HG03060 (cell line): Measurements from ENCODE around the gene RASSF5.

Experiments
- ATAC-seq: cut with Tn5 transposase; IDR thresholded peaks from one replicate; pipeline ENCODE4 v1.9.1; 2021; ENCODE audit warnings: low read depth, moderate number of reproducible peaks; ENCODE audit not compliant: unreplicated experiment

The RASSF5 gene, protein sequence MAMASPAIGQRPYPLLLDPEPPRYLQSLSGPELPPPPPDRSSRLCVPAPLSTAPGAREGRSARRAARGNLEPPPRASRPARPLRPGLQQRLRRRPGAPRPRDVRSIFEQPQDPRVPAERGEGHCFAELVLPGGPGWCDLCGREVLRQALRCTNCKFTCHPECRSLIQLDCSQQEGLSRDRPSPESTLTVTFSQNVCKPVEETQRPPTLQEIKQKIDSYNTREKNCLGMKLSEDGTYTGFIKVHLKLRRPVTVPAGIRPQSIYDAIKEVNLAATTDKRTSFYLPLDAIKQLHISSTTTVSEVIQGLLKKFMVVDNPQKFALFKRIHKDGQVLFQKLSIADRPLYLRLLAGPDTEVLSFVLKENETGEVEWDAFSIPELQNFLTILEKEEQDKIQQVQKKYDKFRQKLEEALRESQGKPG

DNA sequence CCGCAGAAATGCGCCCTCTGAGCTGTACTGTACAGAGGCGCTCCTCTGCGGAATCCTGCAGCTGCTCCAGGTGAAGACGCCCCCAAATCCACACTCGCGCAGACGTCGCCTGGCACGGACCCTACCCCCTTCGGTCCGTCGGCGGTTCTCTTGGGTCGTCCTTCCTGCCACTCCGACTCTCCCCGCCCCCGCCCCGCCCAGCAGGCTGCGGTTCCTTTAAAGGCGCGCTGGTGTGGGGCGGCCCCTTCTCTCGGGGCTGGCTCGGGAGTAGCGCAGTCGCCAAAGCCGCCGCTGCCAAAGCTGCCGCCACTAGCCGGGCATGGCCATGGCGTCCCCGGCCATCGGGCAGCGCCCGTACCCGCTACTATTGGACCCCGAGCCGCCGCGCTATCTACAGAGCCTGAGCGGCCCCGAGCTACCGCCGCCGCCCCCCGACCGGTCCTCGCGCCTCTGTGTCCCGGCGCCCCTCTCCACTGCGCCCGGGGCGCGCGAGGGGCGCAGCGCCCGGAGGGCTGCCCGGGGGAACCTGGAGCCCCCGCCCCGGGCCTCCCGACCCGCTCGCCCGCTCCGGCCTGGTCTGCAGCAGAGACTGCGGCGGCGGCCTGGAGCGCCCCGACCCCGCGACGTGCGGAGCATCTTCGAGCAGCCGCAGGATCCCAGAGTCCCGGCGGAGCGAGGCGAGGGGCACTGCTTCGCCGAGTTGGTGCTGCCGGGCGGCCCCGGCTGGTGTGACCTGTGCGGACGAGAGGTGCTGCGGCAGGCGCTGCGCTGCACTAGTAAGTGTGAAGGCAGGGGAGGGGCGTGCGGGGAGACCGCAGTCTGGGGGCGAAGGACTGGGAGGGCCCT, at the start of gene RASSF5:
TSS of gene RASSF5 (plus strand) at position 248 of the 846 bp plus-strand sequence. CDS start at position 320, 72 bp downstream.
- no peak for ATAC-seq

DNA sequence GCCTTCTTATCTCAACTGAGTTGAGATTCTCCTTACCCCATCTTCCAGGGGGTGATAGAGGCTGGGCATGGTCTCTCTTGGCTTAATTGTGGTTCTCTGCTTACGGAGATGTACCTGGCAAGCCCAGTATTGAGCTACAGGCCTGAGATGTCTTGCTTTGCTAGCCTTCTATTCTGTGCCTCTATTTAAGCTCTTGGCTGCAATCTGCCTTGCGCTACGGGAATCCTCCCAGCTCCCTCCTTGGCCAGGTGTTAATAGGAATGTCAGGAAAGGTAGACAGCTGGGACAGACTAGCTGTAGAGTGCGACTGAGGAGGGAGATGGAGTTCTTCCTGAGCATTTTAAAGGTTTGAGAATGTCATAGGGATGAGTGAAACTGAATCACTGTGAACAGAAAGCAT, 47.6 kb upstream of the RASSF5 start:
- ATAC-seq, result no peak

DNA sequence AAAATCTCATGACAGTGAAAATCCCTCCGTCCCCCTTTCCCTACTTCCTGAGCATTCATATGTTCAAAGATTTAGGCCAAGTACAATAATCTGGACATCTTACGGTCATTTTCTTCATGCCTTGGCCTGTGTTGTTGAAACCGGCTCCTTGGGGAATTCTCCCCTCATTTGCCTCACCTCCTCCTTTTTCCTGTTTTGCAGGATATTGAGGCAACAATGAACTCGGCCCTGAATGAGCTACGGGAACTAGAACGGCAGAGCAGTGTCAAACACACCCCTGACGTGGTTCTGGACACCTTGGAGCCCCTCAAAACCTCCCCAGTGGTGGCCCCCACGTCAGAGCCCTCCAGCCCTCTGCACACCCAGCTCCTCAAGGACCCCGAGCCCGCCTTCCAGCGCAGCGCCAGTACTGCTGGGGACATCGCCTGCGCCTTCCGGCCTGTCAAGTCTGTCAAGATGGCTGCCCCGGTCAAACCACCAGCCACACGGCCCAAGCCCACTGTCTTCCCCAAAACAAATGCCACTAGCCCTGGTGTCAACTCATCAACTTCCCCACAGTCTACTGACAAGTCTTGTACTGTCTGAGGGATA, 46.4 kb upstream of the RASSF5 start:
- no peak for ATAC-seq

DNA sequence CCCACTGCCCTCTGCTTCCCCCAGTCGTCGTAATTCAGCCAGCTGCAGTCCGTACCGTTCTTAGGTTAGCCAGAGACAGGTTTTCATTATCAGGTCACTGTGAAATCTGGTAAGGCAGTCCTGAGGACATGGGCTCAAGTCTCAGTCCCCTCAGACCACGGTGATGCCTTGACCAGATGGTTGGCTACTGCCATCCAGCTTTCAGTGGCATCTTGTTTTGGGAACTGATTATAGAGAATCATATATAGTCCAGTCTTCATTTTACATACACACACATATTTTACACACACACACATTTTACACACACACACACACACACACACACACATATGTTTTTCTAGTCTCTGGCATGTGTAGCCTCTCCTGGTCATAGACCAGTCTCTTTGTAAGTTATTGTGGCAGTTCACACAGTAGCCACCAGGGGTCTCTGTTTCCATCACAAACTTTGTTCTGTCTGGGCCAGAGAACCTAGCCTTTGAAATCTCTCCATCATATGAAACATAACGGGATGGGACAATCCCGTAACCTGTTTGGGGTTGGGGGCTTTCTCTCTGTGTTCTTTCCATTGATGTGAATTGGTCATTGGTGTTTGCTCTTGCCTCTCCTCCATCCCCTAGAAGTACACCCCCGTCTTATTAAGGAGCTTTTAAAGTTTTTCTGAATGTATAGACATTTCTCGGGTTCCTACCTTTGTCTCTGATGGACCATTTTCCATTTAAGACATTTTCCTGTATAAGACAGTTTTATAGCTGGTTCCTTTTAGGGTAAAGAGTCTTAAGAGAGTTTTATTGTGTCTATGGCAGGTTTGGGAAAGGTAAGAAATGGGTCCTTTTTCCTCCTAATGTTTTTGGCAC, 45.5 kb upstream of the RASSF5 start:
- ATAC-seq, result no peak

DNA sequence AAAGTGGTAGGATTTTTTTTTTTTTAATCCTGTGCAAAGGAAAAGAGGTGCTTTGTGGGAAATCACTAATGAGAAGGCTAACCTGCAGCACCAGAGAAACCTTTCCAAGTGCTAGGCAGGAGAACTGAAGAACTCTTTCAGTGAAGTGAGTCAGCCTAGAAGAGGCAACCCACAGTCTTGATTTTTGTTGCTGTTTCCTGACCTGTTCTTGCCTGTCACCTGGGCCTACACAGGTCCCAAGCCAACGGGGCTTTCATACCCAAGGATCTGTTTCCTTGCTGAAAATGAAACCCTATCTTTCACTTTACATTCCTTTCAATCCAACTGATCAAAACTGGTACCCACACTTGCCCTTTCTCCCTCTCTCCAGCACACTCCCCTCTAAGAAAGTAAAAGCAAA, 44.2 kb upstream of the RASSF5 start:
- no peak for ATAC-seq

DNA sequence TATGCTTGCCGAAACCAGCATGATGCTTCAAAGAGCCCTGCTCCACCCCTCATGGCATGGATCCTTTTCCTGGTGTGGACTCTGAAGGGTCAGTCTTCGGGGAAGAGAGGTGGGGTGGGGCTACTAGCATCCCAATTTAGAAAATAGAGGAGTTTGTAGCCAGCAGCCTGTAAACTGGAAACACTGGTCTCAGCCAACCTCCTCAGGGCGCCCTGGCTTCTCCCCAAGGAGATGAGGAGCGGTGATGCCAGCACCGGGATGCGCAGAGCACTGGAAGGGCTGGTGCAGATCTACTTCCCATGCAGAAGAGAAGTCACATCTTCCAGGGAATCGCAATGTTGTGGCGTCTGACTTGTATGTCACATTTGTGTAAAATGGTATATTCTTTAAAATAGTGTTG, 43.4 kb upstream of the RASSF5 start:
- ATAC-seq, result no peak

DNA sequence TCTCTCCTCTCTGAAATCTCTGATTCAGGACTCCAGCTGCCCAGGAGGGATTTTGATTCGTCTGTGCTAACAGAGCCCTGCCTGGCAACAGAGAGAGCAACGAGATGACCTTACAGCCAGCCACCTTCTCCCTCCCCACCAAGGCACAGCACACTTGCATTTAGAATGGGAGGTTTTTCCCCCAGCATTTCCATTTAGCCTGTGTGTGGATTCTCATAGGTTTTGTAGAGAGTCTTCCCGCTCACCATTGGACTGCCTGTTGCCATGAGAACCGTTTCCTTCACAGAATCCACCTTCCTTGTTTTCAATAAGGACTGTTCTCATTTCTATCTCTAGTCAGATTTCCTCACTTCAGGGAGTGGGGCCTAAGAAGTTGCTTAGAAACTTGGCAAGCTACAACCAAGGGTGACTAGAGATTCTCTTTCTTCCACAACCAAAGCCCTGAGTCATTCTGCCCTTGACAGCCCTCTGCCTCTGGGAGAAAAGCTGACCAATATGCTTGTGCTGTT, 42.8 kb upstream of the RASSF5 start:
- no peak for ATAC-seq

DNA sequence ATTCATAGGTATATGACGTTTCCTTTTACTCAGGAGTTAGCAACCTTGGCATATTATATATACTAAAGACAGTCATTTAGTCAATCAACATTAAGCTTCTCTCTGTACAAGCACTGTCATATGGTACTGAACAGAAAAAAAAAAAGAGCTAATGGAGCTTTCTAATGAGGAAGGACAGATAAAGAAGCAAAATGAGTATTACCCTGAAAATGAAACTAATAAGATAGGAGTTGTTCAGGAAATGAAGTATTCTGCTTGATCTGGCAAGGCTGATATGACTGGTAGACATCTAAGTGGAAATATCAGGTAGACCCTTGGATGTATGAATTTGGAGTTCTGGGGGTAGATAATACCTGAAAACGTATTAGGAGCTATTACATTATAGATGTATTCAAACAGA, 41.4 kb upstream of the RASSF5 start:
- no peak for ATAC-seq

DNA sequence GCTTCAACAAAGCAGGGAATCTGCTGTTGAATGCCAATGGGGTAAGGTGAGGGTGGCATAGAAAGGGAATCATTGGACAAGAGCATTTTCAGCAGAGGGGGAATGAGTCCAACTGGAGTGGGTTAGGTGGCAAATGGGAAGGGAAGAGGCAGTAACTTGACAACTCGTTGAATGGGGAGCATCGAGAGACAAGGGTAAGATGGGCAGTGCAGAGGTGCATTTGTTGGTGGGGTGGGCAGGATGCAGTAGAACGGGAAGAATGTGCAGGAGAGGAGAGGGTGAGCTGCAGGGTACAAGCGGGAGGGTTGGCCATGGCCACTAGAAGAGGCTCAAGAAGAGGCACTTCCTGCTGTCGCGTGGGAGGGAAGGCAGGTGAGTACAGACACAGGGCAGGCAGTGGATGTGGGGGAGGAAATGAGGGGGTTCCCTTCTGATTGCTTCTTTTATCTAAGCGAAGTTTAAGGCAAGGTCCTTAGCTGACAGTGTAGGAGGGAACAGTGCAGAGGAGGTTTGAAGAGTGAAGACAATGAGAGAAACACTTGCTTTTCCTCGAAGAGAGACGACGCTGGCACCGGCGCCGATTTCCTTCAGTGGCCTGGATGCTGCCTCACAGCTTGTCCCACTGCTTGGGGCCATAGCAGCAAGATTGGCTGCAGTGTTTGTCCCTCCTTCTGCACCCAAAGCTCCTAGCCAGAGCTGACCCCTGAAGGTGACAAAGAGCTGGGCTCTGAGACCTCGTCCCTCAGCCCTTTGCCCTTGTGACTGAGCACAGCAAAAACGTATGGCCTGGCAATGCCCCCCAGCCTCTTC, 40.3 kb upstream of the RASSF5 start:
- ATAC-seq, result no peak

DNA sequence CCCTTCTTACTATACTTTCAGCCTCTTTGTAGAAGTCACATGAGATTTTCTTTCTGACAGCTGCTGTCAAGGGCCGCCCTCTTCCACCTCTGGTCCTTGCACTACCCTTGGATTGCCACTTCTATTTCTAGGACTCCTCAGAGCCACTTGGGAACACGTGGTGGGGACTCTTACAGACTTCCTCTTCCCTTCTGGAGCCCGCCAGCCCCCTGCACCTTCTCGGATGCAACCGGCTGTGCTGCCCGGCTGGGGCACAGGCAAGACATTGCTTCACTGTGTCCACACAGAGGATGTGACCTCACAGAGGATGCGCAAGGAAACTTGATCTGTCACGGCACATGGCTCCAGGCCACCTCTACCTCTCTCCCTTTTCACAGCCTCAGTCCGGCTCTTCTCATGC, 39.4 kb upstream of the RASSF5 start:
- no peak for ATAC-seq

DNA sequence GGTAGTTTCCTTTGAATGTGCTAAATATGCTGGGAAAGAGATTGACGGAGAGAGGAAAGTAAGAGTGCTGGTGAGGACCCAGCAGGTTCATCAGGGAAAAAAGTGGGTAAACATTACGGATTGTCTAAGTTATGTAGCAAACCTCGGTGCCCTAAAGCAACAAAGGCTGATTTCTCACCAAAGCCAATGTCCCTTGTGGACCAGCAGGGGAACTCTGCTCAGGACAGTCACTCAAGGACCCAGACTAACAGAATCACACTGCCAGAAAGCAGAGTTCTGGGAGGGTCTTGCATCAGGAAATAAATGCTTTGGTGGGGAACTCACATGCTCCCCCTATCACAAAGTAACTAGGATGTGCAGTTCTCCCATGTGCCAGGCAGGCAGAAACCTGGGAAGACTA, 38.8 kb upstream of the RASSF5 start:
- ATAC-seq, result no peak

DNA sequence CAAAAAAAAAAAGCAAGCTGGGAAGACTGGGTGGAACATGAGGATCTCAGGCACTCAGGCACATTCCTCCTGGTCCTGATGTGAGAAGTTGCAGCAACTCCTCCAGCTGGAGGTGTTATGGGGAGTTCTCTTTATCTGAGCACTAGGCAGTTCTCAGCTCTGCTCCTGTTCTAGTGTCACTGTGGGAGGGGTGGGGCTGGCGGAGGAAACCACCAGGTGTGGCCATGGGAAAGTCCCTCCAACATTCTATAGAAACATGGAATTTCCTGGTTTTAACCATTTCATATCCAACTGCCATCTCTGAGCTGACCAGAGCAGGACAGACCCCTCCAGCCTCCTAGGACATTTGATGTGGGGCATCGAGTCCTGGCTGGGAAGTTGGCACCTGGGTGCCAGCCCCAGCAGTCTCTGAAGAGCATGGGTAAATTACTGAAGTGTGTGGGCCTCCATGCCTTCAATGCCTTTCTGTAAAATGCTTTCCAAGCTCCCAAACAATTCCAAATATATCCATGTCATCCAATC, 37.9 kb upstream of the RASSF5 start:
- ATAC-seq, result no peak

DNA sequence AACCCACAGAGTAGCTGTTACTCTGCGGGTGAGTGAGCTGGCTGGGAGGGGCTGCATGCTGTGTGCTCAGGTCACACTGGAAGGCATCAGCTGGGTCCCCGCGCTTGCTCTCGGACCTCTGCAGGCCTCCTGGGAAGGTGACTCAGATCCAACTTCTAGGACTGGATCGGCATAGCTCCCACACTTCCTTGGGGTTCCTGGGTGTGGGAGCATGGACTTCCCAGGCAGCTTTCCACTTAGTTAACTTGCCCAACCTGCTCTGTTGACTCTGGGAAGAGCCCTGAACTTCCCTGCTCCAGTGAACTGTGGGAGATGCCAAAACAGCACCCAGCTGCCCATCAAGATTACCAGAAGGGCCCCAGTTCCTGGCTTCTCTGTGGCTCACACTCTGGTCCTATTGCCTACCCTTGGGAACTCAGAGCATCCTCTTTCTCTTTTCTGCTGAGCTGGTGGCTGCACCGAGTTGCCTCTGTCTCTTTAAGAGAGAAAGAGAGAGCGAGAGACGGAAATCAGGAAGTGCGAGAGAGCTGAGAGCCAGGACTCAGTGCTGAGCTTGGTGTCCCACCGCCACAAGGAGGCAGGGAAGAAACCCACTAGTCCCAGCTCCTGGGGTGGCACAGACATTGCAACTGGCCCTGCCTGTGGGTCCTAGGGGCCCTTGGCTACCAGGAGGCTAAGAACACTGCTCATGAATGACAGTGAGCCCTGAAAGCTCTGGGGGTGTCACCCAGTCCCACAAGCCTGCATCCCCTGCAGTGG, 37.2 kb upstream of the RASSF5 start, which contains the start of gene IKBKE:
TSS of gene IKBKE (plus strand) at position 544 of the 759 bp plus-strand sequence. CDS start 2,752 bp downstream, outside the sequence.
- peak; percentile 33 for ATAC-seq

DNA sequence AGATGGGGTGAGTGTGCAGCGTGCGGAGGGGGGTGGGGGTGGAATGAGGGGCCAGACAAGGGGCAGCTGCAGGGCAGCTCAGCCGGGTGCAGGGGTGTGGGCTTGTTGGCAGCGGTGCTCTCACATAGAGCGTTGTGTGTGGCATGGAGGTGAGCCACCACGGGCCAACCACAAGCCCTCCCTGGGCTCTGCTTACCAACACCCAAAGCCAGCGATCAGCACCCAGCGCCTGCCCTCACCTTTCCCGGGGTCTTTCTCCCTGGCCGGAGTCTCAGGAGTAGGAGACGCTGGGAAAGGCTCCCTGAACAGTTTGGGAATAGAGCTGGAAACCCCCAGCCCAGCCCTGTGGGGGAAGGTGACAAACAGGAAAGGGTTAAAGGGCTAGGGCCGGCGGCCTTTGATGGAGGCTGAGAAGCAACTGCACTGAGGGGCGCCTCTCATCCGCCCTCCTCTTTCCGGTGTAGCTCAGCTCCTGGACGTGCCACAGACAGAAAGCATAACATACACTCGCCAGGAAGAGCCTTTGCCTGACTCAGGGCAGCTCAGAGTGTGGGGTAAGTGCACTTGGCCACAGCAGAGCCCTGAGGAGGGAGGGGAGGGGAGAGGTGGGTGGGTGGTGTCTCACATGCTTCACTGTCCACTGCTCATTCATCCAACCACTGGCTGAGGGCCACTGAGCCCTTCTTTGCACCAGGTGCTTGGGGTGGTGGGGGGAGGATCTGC, 36.5 kb upstream of the RASSF5 start:
- ATAC-seq, result no peak

DNA sequence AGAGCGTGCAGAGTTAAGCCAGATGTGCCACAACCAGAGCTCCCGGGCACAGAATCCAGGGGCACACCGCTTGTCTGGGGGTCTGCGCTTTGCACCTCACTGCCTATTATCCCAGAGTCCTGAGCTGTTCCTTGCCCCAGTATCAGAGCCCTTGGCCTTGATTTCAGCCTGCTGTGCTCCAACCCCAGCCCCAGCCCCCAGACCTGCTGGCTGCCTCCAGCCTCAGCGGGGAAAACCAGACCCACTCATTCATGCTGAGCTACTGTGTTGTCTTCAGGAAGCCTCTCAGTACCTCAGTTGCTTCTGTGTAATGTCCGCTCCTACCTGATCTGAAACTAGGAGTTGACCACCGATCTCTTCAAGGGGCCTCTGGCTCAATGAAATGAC, 35.9 kb upstream of the RASSF5 start:
- no peak for ATAC-seq

DNA sequence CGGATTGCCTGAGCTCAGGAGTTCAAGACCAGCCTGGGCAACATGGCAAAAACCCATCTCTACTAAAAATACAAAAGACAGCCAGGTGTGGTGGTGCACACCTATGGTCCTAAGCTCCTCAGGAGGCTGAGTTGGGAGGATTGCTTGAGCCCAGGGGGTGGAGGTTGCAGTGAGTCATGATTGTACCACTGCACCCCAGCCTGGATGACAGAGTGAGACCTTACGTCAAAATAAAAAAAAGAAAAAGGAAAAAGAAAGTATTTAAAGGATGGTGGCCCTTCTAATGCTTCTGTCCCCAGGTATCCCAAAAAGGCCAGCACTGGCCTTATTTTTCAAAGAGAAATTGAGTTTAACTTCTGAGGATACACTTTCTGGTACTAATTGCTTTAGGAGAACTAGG, 35.3 kb upstream of the RASSF5 start:
- ATAC-seq, result no peak

DNA sequence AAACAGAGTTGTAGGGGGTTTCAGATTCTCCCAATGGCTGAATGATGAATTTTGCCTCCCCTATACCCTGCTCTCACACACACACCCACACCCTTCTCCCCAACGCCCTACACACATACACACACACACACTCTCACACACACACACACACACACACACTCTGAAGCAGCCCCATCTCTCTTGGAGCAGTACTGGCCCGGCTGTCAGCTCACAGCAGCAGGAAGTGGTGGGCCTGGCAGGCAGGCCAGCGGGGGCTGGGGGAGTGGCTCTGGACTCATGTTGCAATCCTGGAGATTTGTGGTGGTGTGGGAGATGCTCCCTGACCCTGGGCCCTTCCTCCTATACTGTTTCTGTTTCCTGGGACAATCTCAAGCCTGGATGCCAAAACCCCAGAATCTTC, 34.9 kb upstream of the RASSF5 start:
- no peak for ATAC-seq

DNA sequence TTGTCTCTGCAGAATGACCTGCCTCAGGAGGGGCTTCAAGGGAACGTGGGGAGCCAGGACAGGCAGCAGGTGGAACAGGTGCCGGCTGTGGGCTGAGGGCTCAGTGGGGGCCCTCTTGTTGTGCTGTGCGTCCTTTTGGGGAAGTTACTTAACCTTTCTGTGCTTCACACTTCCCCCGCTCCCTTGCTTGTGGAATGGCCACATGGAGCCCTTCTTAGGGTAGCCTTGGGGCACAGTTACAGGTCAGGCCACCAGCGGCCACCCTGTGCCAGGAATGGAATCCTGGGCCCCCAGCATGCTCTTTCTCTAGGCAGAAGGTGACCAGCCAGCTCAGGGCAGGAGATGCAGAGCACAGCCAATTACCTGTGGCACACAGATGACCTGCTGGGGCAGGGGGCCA, 34.4 kb upstream of the RASSF5 start:
- no peak for ATAC-seq
